ENCODE data around the gene SDHD.

SDHD gene

GRCh38 chr11:112143597-112143996, 56.9 kb downstream of the SDHD start:
- TF ChIP-seq CTCF (IDR thresholded peaks at IDR 0.05; ENCODE audit: low read length, missing control alignments) = no peak
- no peak for DNase-seq (ENCODE audit: low read depth)
- H3K4me3 ChIP-seq (replicated peaks; ENCODE audit: low read depth, low read length) = no peak overlapping the region
